GM19328 (cell line): Measurements from ENCODE around the gene TLE3.

Experiments
- ATAC-seq: cut with Tn5 transposase; IDR thresholded peaks from one replicate; pipeline ENCODE4 v1.9.1; 2021; ENCODE audit warnings: mild to moderate bottlenecking, moderate library complexity; ENCODE audit not compliant: unreplicated experiment

The TLE3 gene

GRCh38 chr15:70099967-70100473, 2.3 kb upstream of the TLE3 start:
- ATAC-seq, result no peak

GRCh38 chr15:70099167-70099966, 1.6 kb upstream of the TLE3 start:
- ATAC-seq, result peak; percentile 53

- ATAC-seq, result no peak
Measured at GRCh38 chr15:70098461-70099166, 897 bp upstream of the TLE3 start.

- no peak for ATAC-seq
Measured at GRCh38 chr15:70098153-70098460, 390 bp upstream of the TLE3 start.

- no peak for ATAC-seq
Measured at GRCh38 chr15:70097063-70097320, 725 bp downstream of the TLE3 start.

- no peak for ATAC-seq
Measured at GRCh38 chr15:70096215-70097062, 1.3 kb downstream of the TLE3 start.

GRCh38 chr15:70095408-70096214, 2.1 kb downstream of the TLE3 start:
- ATAC-seq, result no peak

- ATAC-seq, result no peak
Measured at GRCh38 chr15:70094690-70095311, 2.9 kb downstream of the TLE3 start.

GRCh38 chr15:70093481-70094319, 4.0 kb downstream of the TLE3 start:
- ATAC-seq, result no peak

- no peak for ATAC-seq
Measured at GRCh38 chr15:70093070-70093469, 4.6 kb downstream of the TLE3 start.

- no peak for ATAC-seq
Measured at GRCh38 chr15:70092464-70093027, 5.2 kb downstream of the TLE3 start.

GRCh38 chr15:70091726-70092463, 5.8 kb downstream of the TLE3 start:
- no peak for ATAC-seq

- no peak for ATAC-seq
Measured at GRCh38 chr15:70090436-70091296, 7.1 kb downstream of the TLE3 start.

GRCh38 chr15:70089692-70089971, 8.1 kb downstream of the TLE3 start:
- no peak for ATAC-seq

- no peak for ATAC-seq
Measured at GRCh38 chr15:70088887-70089691, 8.6 kb downstream of the TLE3 start.

GRCh38 chr15:70088455-70088854, 9.3 kb downstream of the TLE3 start:
- no peak for ATAC-seq
